H1 (cell line): ENCODE results near the gene CEP44. TPM values are rescaled to one million over a fixed set of nuclear protein-coding genes. Genes with fewer than 3 reads are reported as not detected.

Experiments
- CBX8 ChIP-seq: fragments of 300-800, 300-1000 bp; sonication (generic); IDR thresholded peaks from 2 replicates; pipeline ENCODE4 v1.7.1; 2016; ENCODE audit warnings: low read depth, low read length, borderline replicate concordance
- CHD7 ChIP-seq: fragments of 300-600 bp; sonication (generic); IDR thresholded peaks from 2 replicates; pipeline ENCODE4 v1.7.1; 2012; ENCODE audit warnings: low read length, moderate library complexity, mild to moderate bottlenecking, inconsistent platforms; ENCODE audit not compliant: insufficient replicate concordance
- GABPA ChIP-seq: IDR thresholded peaks from 2 replicates; pipeline ENCODE4 v1.6.1; 2011; ENCODE audit warnings: mild to moderate bottlenecking, low read length, moderate library complexity, borderline replicate concordance; ENCODE audit not compliant: insufficient read depth
- JUND ChIP-seq: IDR thresholded peaks from 2 replicates; pipeline ENCODE4 v1.6.1; 2011; ENCODE audit warnings: mild to moderate bottlenecking, improper control_type of control experiment, low read length
- PHF8 ChIP-seq: fragments of 200-600 bp; sonication (generic); conservative IDR thresholded peaks from 2 replicates; pipeline ENCODE4 v1.7.1; 2012; ENCODE audit warnings: low read depth, mild to moderate bottlenecking, inconsistent platforms, low read length, moderate library complexity
- POU5F1 ChIP-seq: IDR thresholded peaks from 2 replicates; pipeline ENCODE4 v1.6.1; 2011; ENCODE audit warnings: low read depth, mild to moderate bottlenecking, low read length, moderate library complexity
- RNF2 ChIP-seq: fragments of 200-900, 300-1000 bp; sonication (generic); IDR thresholded peaks from 2 replicates; pipeline ENCODE4 v1.7.1; 2016; ENCODE audit warnings: borderline replicate concordance, low read depth, mild to moderate bottlenecking, antibody characterized with exemption, low read length; ENCODE audit not compliant: poor library complexity, severe bottlenecking; ENCODE audit errors: missing control alignments
- polyA plus RNA-seq, 7 experiments: library from polyadenylated mRNA; depleted of rRNA in 3 of 7; stranded (reverse) in 5 of 7; unstranded in 2 of 7; fragments of >200 nt in 5 of 7; fragments of 200-250 nt in 2 of 7; gene quantifications; 1 replicate in 5 of 7; 2 replicates in 1 of 7; 4 replicates in 1 of 7; pipeline versions ENCODE4 v1.2.1 to v1.2.3, GENCODE V29; 2011 to 2013; ENCODE audit warnings: missing spikeins in 2 of 7, mixed read lengths in 2 of 7
- total RNA-seq: library from RNA; stranded (reverse); fragmentation: NEBNext Ultra II Directional; extraction: Animal tissue kit (Norgen Biotek cat#: 25700); gene quantifications from 2 replicates; pipeline ENCODE4 v1.2.1, GENCODE V29; 2021

Gene CEP44
- total and polyA plus RNA-seq, 2 of the 8 experiments (the other 6 are each of a cell fraction or from before 2014, with no cell fraction given) = 3.4 to 17.1 TPM

GRCh38 chr4:174365018-174365587, 81.4 kb downstream of the CEP44 start (continued):
- no peak for TF ChIP-seq CHD7
- TF ChIP-seq RNF2 = no peak
- TF ChIP-seq JUND = no peak
- TF ChIP-seq GABPA = no peak
- TF ChIP-seq CBX8 = no peak
- TF ChIP-seq PHF8 = no peak
- no peak for TF ChIP-seq POU5F1
